T1000 (cell line): ENCODE data around the gene ETV4.

Source experiments
- DNase-seq: peaks from one replicate; lab custom pipeline; 2025; ENCODE audit warnings: mixed read lengths; lab: John Stamatoyannopoulos, UW

The ETV4 gene

DNA sequence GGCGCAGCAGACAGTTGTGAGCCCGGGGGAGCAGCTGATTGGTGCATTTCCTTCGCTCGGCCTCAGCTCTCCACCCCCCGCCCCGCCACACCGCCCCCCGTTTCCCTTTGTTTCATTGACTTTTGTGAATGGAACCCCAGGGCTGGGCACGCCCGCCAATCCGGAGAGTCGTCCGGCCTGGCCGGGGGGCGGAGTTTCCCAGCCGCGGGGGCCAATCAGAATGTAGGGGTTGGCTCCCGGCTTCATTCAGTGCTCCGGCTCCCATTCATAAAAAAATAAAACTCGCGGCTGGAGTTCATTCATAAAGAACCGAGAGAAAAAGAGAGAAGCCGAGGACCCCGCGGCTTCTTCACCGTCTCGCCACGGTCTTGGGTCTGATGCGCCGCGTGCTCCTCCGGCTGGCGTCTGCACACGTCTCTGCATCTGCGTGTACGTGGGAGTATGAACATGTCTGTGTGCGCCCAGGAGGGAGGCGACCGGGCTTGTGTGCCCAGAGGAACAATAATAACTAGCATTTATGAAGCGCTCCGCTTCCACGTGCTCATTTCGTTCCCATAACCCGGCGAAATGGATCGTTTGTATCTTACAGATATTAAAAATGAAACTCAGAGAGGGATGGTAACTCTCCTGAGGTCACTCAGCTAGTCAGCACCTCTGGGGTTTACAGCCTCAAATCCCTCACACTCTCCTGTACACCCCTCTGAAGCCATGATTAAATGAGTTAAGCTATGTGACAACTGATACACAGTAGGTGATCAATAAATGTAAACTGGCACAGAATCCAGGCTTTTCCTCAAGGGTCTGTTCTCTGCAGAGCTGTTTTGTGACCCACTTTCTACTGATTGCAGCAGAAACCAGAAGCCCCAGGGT lies at the start of gene ETV4:
Gene ETV4, minus strand, starts transcription at position 22 of the 870 bp plus-strand sequence. CDS start 723 bp downstream, outside the sequence.
- DNase-seq, result peak; percentile 96

- no peak for DNase-seq
These were observed 49.3 kb upstream of the ETV4 start for GRCh38 chr17:43595466-43595865.

GRCh38 chr17:43591779-43592562 lies 45.8 kb upstream of the ETV4 start:
- DNase-seq, result peak; percentile 64

GRCh38 chr17:43591001-43591400 lies 44.9 kb upstream of the ETV4 start:
- no peak for DNase-seq

GRCh38 chr17:43588664-43589435 lies 42.7 kb upstream of the ETV4 start:
- no peak for DNase-seq

- no peak for DNase-seq
These were observed 42.0 kb upstream of the ETV4 start for GRCh38 chr17:43588121-43588520.

GRCh38 chr17:43587647-43588046 lies 41.5 kb upstream of the ETV4 start:
- DNase-seq, result no peak

- DNase-seq, result no peak
These were observed 38.5 kb upstream of the ETV4 start for GRCh38 chr17:43584666-43585102.

DNA sequence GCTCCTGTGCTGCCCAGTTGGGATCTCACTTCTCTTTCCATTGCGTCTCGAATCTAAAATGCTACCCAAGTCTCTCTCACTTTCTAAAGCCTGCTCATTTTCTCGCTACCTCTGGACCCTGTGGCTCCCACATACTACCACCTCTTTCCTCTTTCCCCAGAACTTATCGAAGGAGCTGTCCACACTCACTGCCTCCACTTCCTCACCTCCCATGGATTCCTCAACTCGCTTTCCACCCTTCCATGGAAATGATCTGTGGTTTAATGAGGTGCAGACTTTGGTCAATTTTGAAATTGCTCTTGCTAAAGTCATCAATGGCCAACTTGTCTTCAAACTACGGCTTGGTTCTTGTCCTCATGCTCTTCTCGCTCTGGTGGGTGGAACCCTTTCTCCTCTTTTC lies 37.2 kb upstream of the ETV4 start:
- DNase-seq, result no peak

DNA sequence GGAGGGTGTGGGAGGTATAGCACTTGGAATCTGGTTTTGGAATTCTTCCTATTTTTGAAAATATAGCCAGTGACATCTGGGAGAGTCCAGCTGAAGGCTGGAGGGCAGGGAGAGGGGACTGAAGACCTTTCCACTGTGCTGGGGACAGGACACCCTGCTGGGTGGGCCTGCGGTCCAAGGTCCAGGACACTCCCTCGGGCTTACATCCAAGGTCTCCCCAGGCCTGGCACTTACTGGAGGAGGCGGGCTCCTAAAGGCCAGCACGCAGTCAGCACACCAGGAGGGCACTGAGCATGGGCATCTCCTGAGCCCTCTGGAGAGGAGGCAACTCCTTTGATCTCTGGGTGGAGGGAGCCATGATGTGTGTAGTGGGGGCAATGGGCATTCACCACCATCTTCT lies 35.5 kb upstream of the ETV4 start:
- no peak for DNase-seq

- no peak for DNase-seq
These were observed 35.0 kb upstream of the ETV4 start for GRCh38 chr17:43581130-43581529.

DNA sequence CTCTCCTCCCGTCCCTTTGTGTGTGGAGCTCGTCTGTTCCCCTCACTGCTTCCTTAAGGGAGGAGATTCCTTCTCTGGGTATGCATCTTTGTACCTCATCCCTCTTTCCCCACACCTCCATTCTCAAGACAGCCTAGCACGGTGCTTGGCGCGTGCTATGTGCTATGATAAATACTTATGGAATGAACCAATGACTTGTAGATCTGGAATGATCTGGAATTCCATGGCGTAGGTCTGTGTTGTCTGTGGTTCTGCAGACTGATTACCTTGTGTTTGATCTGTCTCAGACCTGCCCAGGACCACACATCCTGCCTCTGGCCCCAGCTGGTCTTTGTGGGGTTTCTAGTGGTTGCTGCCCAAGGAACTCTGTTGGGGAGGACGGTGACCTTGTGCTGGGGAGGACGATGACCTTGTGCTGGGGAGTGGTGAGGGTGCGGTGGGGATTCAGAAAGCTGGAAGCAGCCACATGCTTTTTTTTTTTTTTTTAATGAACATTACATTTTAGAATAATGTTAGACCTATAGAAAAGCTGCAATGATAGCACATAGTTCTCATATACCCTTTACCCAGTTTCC lies 33.5 kb upstream of the ETV4 start:
- DNase-seq, result peak; percentile 57

DNA sequence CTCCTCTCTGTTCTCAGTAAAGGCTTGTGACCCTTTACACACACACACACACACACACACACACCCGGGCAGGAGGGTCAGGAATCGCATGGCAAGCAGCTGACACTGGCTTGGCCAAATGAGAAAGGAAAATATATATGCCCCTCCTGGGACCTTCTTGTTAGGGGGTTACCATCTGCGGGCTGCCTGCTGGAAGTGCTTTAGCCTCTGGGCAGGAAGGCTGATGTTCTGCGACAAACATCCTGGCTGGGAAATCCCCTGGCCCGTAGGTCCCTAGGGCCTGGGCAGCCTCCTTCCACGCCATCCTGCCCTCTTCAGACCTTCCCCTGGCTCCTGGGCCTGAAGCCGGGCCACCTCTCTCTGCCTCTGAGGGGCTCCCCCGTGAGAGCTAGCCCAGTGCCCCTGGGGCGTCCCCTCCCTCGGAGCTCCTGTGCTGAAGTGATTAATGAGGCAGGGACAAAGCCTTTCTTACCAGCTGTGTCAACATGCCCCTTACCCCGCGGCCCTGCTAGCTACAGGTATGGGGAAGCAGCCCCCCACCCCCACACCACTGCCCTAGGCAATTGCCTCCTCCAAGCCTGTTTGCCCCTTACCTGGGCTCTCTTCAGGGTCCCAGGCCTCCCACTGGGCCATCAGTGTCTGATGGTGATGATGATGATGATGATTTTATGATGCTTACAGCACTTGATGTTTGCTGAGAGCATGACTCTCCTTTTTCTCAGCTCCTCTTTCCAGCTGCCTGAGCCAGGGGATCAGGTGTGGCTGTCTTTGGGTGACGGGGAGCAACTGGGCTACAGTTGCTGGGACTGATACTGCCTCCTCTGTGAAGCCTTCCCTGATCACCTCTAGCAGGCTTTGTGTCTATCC lies 32.8 kb upstream of the ETV4 start:
- peak; percentile 88 for DNase-seq

- no peak for DNase-seq
These were observed 32.2 kb upstream of the ETV4 start for GRCh38 chr17:43578404-43578698.

GRCh38 chr17:43577664-43578403 lies 31.7 kb upstream of the ETV4 start:
- no peak for DNase-seq

GRCh38 chr17:43576563-43577229 lies 30.6 kb upstream of the ETV4 start:
- peak; percentile 53 for DNase-seq

- no peak for DNase-seq
These were observed 28.9 kb upstream of the ETV4 start for GRCh38 chr17:43574896-43575525.

- DNase-seq, result no peak
These were observed 28.2 kb upstream of the ETV4 start for GRCh38 chr17:43574348-43574747.

DNA sequence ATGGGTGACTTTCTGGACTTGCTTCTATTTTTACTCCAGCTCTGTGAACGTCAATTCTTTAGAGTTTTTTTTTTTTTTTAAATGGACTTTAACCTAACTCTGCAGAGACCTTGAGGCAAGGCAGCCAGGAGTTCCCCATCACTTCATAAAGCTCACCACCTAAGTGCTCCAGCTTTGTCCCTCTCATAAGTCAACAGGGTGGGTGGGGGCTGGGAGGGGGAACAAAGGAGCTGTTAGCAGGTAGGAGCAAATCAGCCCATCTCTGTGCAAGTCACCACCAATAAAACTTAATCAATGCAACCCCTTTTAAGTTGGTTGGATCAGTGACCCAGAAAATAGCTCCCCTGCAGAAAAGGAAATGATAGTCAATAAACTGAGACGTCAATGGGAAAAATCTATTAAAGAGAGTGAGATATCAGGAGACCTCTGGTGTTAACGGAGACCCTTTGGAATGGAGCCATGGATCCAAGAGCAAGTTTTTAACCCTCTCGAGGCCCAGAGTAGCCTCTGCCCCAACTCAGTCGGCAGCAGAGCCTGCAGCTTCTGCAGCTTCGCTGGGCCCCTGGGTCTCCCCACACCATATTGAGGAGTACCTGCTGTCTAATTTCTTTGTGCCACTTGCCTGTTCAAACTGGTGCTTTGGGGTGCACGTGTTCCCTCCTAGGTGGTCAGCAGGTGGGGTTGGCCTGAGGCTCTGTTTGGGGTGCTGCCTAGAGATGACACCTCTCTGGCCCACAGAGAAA lies 27.6 kb upstream of the ETV4 start:
- DNase-seq, result no peak
